CD4-positive, alpha-beta T cell (primary cell): ENCODE results near the gene PARD3B. TPM values are rescaled to one million over a fixed set of nuclear protein-coding genes. Genes with fewer than 3 reads are reported as not detected.

ENCODE experiments used
- ATAC-seq: fragments of 200-7000 bp; cut with Tn5 transposase; one replicate; pipeline ENCODE4 v1.10.0; 2022; ENCODE audit warnings: mild to moderate bottlenecking; ENCODE audit not compliant: poor library complexity
- CTCF ChIA-PET: fragments of 350-600 bp; sonication (Branson Sonifier 250); formaldehyde crosslinking; loops from one replicate; lab custom pipeline; 2021; ENCODE audit warnings: antibody characterized with exemption, inconsistent platforms; lab: Charles Lee
- POLR2A ChIA-PET: fragments of 350-600 bp; sonication (Branson Sonifier 250); formaldehyde crosslinking; loops from one replicate; lab custom pipeline; 2021; ENCODE audit warnings: antibody characterized with exemption, inconsistent platforms; lab: Charles Lee
- DNase-seq, 14 experiments: peaks; one replicate each; pipeline ENCODE4 v3.0.0-alpha.2; 2013 to 2020; ENCODE audit warnings: mixed read lengths in 2 of 14
- H3K27ac ChIP-seq, 2 donors: one replicate each; pipeline versions ENCODE4 v1.5.1 to v1.7.0; 2013; ENCODE audit warnings: low read length in 2 of 2, low read depth in 1 of 2, mild to moderate bottlenecking in 1 of 2
- H3K27me3 ChIP-seq, 2 experiments: 1 replicate in 1 of 2; 2 replicates in 1 of 2; pipeline versions ENCODE4 v1.6.1 to v1.7.0; 2013; ENCODE audit warnings: low read length in 2 of 2, control low read depth in 1 of 2, mild to moderate bottlenecking in 1 of 2, moderate library complexity in 1 of 2; ENCODE audit not compliant: insufficient read depth in 2 of 2, control insufficient read depth in 1 of 2
- H3K36me3 ChIP-seq: one replicate; pipeline ENCODE4 v1.6.1; 2013; ENCODE audit warnings: low read length, control low read depth; ENCODE audit not compliant: insufficient read depth
- H3K4me1 ChIP-seq: one replicate; pipeline ENCODE4 v1.6.1; 2013; ENCODE audit warnings: low read length, control low read depth; ENCODE audit not compliant: insufficient read depth
- H3K4me3 ChIP-seq: one replicate; pipeline ENCODE4 v1.5.1; 2013; ENCODE audit warnings: mild to moderate bottlenecking, low read length, moderate library complexity
- H3K9me3 ChIP-seq, 2 experiments: 1 replicate in 1 of 2; 2 replicates in 1 of 2; pipeline versions ENCODE4 v1.6.1 to v1.7.0; 2013; ENCODE audit warnings: low read length in 2 of 2, mild to moderate bottlenecking in 2 of 2, control low read depth in 1 of 2, moderate library complexity in 1 of 2; ENCODE audit not compliant: control insufficient read depth in 1 of 2, insufficient read depth in 1 of 2
- H3K27ac Mint-ChIP-seq: one replicate; pipeline ENCODE4 v1.8.0; 2020; ENCODE audit warnings: mixed read lengths
- H3K27me3 Mint-ChIP-seq: one replicate; pipeline ENCODE4 v1.8.0; 2021; ENCODE audit warnings: mixed read lengths
- H3K36me3 Mint-ChIP-seq: one replicate; pipeline ENCODE4 v1.8.0; 2021; ENCODE audit warnings: low read depth, mixed read lengths
- H3K4me1 Mint-ChIP-seq: one replicate; pipeline ENCODE4 v1.8.0; 2021; ENCODE audit warnings: low read depth, mixed read lengths
- H3K4me3 Mint-ChIP-seq: one replicate; pipeline ENCODE4 v1.8.0; 2020; ENCODE audit warnings: mild to moderate bottlenecking, mixed read lengths
- H3K9me3 Mint-ChIP-seq: one replicate; pipeline ENCODE4 v1.8.0; 2020; ENCODE audit warnings: mixed read lengths
- intact Hi-C, 2 experiments: fragments of 100-400 bp; cut with DNase I in 1 of 2; cut with micrococcal nuclease in 1 of 2; formaldehyde crosslinking; loops; one replicate each; pipeline versions ENCODE4 v1.15.1 to v1.9.0; 2023 to 2025; cut with DNase I, micrococcal nuclease
- total RNA-seq, 174 experiments: library from RNA in 2 of 174; stranded (reverse) in 2 of 174; gene quantifications; one replicate each; pipeline ENCODE4 v1.2.3 and lab custom pipeline; 2021 to 2026
- TF ChIP-seq, protein P1 (sequence below): fragments of 200-600 bp; IDR thresholded peaks from one replicate; pipeline ENCODE4 v1.8.0; 2022; ENCODE audit warnings: antibody characterized with exemption, mild to moderate bottlenecking

PARD3B gene
- total RNA-seq, 2 experiments from 2014 or later: 0.87 to 1.9 TPM

DNA sequence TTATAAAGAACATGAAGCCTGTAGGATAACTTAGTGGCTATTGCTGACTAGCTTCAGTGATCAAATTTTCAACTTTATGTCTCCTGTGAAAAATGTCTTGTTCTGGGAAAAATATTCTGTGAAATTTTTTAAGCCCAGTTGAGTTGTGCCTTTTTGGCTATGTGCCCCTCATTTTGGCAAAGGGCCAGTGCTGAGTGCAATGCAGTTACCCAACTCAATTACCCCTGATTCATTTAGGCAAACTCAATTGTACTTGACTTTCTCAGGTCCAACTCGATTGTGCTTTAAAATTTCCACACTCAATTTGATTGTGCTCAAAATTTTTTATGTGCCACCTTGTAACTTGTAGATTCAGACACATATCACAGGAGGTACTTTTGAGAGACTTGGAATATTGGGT is 588.3 kb downstream of the PARD3B start:
- TF ChIP-seq, protein P1, sequence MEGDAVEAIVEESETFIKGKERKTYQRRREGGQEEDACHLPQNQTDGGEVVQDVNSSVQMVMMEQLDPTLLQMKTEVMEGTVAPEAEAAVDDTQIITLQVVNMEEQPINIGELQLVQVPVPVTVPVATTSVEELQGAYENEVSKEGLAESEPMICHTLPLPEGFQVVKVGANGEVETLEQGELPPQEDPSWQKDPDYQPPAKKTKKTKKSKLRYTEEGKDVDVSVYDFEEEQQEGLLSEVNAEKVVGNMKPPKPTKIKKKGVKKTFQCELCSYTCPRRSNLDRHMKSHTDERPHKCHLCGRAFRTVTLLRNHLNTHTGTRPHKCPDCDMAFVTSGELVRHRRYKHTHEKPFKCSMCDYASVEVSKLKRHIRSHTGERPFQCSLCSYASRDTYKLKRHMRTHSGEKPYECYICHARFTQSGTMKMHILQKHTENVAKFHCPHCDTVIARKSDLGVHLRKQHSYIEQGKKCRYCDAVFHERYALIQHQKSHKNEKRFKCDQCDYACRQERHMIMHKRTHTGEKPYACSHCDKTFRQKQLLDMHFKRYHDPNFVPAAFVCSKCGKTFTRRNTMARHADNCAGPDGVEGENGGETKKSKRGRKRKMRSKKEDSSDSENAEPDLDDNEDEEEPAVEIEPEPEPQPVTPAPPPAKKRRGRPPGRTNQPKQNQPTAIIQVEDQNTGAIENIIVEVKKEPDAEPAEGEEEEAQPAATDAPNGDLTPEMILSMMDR: no peak
- DNase-seq: no peak
- Histone ChIP-seq H3K27me3 (no peaks in the 10 kb centered on the region), H3K4me3 (no peak overlapping the region), H3K4me1 (peaks cover 9% of the 10 kb centered on the region), H3K36me3 (no peaks in the 10 kb centered on the region), H3K27ac (no peak overlapping the region), H3K9me3 (no peaks in the 10 kb centered on the region)
- Mint-ChIP-seq H3K27me3 (no peaks in the 10 kb centered on the region), H3K4me1 (peaks cover 22% of the 10 kb centered on the region), H3K36me3 (no peaks in the 10 kb centered on the region), H3K4me3 (no peak overlapping the region), H3K27ac (no peak overlapping the region), H3K9me3 (no peaks in the 10 kb centered on the region)
- POLR2A ChIA-PET: no interaction called here
- intact Hi-C loops: loop anchor here in 1 of 2 experiments (5.0 kb wide), 1 partner anchor 261 kb away; no protein-coding TSS in a partner anchor
- ATAC-seq: no peak
- CTCF ChIA-PET: no interaction called here

DNA sequence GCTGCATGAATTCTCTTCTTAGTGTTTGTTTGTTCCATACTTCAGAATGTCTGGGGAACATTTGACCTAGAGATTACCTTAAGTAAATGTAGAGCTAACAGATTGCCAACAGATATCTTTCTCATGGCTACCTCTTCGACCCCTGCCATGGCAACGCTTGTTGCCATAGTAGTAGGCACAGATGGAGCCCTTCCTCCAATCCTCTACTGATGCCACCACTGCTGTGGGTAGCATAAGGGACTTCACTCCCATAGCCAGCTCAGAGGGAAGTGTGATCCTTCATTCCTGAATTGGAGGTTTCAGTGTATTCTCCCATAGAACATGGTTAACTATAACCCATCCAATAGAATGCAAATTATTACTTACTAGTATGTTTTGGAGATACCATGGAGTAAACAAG is 593.5 kb downstream of the PARD3B start:
- H3K36me3 Mint-ChIP-seq: no peaks in the 10 kb centered on the region
- no peaks in the 10 kb centered on the region for H3K4me1 ChIP-seq
- H3K4me3 Mint-ChIP-seq: no peak overlapping the region
- TF ChIP-seq, protein P1: no peak
- ATAC-seq (no peak), DNase-seq (no peak)
- H3K36me3 ChIP-seq: no peaks in the 10 kb centered on the region
- H3K27ac ChIP-seq: no peak overlapping the region
- H3K4me3 ChIP-seq: no peak overlapping the region
- no peaks in the 10 kb centered on the region for H3K27me3 Mint-ChIP-seq
- H3K27ac Mint-ChIP-seq: no peak overlapping the region
- CTCF ChIA-PET: no interaction called here
- POLR2A ChIA-PET: no interaction called here
- H3K9me3 ChIP-seq: no peaks in the 10 kb centered on the region
- intact Hi-C loops: no loop called here
- peaks cover 9% of the 10 kb centered on the region for H3K4me1 Mint-ChIP-seq
- no peaks in the 10 kb centered on the region for H3K9me3 Mint-ChIP-seq
- H3K27me3 ChIP-seq: no peaks in the 10 kb centered on the region

DNA sequence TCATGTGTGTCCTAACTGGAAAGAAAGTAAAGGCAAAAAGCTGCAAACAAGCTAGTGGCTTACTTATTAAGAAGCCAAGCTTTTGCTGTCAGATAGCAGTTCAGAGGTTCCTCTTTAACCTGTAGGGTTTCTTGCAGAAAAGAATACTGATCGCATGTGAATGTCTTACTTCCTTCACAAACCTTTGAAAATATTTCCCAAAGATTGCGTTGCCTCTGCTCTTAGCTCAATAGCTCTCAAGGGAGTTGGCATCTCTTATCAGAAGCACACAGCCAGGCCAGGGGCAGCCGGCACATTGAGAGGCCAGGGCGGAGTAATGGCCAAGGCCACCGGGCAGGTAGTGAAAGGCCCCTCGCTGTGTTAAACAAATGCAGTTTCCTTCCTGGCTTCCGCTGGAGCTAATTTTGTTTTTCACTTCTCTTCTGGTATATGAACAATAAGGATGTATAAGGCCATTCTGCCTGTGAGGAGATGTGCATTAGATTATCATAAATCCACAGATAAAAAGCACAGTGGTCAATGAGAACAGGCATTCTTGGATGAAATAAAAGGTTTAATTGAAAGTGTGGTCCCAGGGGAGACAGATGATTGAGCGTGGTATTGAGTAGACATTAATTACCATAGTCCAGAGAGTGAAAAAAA is 594.7 kb downstream of the PARD3B start:
- ATAC-seq (no peak), DNase-seq (no peak)
- H3K9me3 Mint-ChIP-seq: no peaks in the 10 kb centered on the region
- H3K4me1 Mint-ChIP-seq: peaks cover 9% of the 10 kb centered on the region
- no peak overlapping the region for H3K27ac ChIP-seq
- no peak overlapping the region for H3K27ac Mint-ChIP-seq
- H3K4me3 ChIP-seq: no peak overlapping the region
- H3K4me1 ChIP-seq: no peaks in the 10 kb centered on the region
- no peaks in the 10 kb centered on the region for H3K9me3 ChIP-seq
- CTCF ChIA-PET: no interaction called here
- TF ChIP-seq, protein P1: no peak
- POLR2A ChIA-PET: no interaction called here
- no peaks in the 10 kb centered on the region for H3K27me3 Mint-ChIP-seq
- no peak overlapping the region for H3K4me3 Mint-ChIP-seq
- H3K36me3 Mint-ChIP-seq: no peaks in the 10 kb centered on the region
- intact Hi-C loops: no loop called here
- no peaks in the 10 kb centered on the region for H3K36me3 ChIP-seq
- no peaks in the 10 kb centered on the region for H3K27me3 ChIP-seq
